NCI-H446 (cell line): Measurements from ENCODE around the gene RNF40.
"Not testable (repeated sequence)": the region's sequence is repeated elsewhere in the genome, so short reads cannot be mapped to it uniquely, and the experiment has no call there.

Source experiments
- DNase-seq, 2 experiments: peaks; one replicate each; lab custom pipeline; 2025; lab: John Stamatoyannopoulos, UW

Gene RNF40

DNA sequence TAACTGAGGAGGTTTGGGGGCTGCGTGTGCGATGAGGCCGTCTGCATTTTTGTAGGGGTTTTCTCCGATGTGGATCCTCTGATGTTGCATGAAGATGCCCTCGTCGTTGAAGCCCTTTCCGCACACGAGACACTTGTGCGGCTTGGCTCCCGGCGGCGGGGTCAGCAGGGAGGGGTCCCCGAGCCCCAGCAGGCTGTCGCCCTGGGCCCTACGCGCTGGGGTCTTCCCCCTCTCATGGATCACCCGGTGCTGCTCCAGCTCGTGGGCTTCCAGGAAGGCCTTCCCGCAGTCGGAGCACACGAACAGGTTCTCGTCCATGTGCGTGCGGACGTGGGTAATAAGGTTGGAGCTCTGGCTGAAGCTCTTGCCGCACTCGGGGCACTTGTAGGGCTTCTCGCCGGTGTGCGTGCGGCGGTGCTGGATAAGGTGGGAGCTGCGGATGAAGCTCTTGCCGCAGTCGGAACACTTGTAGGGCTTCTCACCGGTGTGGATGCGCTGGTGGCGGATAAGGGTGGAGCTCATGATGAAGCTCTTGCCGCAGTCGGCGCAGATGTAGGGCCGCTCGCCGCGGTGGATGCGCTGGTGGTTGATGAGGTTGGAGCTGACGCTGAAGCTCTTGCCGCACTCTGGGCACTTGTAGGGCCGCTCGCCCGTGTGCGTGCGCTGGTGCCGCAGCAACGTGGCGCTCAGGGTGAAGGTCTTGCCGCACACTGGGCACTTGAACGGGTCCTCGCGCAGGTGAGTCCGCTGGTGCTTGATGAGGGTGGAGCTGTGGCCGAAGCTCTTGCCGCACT lies 20.6 kb downstream of the RNF40 start:
- no peak for DNase-seq

DNA sequence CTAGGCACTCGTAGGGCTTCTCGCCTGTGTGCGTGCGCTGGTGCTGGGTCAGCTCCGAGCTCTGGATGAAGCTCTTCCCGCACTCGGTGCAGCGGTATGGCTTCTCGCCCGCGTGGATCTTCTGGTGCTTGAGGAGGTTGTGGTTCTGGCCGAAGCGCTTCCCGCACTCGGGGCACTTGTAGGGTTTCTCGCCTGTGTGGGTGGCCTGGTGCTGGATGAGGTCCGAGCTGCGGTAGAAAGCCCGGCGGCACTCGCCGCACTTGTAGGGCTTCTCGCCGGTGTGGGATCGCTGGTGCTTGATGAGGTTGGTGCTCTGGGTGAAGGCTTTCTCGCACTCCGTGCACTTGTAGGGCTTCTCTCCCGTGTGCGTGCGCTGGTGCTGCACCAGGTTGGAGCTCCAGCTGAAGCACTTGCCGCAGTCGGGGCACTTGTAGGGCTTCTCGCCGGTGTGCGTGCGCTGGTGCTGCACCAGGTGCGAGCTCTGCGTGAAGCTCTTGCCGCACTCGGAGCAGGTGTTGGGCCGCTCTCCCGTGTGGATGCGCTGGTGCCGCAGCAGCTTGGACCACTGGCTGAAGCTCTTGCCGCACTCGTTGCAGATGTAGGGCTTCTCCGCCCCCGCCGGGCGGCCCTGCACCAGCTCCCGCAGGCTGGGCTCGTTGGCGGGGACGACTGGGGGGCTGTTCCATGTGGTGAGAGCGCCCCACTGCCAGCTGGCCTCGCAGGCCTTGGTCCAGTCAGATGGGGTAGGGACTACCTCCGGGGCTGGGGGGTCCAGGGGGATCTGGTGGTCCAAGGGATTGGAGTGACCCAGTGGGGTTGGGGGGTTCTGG lies 21.4 kb downstream of the RNF40 start:
- DNase-seq, result no peak

DNA sequence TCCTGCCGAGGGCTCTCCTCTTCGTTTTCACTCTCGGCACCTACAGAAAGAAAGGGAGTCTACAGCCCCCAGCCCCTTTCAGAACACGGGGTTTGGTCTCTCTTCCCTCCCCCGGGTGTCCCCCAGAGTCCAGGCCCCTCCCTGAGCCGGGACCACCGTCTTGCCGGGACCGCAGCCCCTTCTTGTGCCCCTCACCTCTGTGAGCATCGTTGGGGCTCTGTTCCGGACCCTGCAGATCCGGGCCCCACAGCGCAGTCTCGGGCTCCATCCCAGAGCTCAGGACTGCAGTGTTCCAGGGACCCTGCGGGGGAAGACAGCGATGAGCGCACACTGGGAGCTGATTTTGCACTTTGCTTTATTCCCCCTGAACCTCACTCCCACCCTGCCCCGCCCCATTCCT lies 22.1 kb downstream of the RNF40 start:
- DNase-seq, result no peak

DNA sequence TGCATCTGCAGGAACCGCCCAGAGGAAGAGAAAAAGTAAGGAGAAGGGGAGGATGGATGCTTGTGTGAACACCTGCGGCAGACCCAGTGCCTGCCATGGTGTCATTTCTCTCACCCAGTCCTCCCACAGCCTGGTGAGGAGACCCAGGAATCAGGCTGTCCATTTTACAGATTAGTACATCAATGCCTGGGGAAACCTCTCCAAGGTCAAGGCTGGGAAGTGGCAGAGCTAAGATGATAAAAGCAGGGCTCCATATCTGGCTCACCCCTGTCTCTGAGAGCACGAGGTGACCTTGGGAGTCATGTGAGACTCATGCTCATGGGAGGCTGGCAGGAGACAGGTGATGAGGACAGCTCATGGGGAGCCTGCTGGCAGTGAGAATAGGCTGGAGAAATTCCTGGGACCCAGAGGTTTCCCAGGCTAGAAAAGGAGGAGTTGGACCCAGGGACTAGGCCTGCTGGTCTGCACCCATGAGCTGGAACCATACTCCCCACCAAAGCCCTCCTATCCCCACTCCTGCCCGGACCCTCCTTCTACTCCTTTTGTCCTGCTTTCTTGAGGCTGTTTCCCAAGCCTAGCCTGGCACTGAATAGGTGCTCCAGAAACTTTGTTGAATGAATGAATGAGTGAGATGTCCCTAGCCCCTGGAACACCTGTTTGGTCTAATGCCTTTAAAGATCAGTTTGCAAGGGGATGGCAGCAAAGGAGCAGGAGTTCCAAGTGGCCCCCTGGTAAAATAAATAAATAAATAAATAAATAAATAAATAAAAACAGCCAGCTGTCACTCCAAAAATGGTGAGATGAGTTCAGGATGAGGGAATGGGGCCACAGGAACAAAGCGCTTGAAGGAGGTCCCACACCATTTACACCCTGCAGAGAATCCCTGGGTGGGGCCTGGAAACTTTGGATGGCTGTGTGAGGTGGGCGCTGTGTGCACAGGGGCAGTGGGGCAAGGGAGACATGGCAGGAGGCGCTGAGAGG lies 23.3 kb downstream of the RNF40 start:
- DNase-seq, result no peak

DNA sequence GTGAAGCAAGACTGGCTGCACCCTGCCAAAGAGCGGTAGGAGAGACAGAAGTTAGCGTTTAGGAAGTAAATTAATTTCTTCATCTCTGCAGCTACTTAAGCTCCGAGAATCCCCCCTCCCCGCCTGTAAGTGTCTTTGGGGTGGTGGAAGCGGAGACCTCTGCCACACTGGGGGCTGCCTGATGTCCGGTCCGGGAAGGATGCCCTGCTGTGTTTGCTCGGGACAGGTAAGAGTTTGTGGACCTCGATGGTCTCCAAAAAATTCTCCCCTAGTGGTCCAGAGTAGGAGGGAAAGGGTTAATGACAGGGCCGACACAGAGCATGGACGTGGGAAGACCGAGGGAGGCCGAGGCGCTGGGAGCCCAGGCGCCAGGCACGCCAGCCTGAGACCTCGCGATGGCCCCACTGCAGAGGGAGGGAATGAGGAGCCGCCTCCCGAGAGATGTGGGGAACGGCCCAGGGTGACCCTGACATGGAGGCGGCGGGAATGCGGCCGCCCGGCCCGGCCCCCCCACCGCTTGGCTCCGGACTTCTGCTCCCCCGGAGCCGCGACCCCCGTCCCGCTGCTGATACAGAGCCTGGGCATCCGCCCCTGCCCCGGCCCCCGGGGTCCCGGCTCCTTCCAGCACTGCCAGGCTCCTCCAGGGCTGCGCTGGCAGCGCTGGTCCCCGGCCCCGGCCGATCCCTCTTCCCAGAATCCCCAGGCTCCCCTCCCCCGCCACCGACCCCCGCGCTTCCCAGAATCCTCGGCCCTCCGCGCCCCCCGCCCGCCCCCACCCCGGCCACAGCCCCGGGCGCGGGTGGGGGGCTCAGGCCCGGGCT lies 24.2 kb downstream of the RNF40 start:
- DNase-seq, result no peak

DNA sequence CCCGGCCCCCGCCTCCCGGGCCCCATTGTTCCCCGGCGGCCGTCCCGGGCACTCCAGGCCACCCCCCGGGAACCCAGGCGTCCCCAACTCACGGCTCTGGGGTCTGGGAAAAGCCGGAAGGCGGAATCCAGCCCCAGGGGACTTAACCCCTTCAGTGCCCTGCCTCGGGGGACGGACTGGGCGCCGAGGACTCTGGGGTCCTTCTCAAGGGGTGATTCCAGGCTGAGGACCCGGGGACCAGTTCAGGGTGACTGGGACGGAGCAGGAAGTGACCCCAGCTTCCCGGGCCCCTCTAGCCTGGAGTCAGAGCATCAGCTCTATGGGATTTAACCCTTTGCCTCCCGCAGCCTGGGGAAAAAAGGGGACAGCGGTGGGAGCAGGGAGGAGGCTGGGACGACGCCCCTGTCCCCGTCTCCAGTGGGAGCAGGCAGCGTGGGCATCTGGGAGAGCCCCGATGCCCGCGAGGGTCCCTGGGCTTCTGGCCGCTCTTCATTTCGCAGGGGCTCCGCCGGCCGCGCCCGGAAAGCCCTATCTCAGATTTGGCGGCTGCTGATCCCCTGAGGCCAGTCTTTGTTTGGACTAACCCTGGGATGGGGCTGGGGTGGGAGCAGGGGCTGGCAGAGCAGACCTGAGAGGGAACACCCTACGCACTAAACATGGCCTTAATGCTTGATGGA lies 25.0 kb downstream of the RNF40 start, which contains the start of gene ZNF629:
ZNF629 (minus strand) TSS at position 270 of the 677 bp plus-strand sequence. CDS start 2,723 bp downstream, outside the sequence.
- DNase-seq, result peak; percentile 52 to 71

DNA sequence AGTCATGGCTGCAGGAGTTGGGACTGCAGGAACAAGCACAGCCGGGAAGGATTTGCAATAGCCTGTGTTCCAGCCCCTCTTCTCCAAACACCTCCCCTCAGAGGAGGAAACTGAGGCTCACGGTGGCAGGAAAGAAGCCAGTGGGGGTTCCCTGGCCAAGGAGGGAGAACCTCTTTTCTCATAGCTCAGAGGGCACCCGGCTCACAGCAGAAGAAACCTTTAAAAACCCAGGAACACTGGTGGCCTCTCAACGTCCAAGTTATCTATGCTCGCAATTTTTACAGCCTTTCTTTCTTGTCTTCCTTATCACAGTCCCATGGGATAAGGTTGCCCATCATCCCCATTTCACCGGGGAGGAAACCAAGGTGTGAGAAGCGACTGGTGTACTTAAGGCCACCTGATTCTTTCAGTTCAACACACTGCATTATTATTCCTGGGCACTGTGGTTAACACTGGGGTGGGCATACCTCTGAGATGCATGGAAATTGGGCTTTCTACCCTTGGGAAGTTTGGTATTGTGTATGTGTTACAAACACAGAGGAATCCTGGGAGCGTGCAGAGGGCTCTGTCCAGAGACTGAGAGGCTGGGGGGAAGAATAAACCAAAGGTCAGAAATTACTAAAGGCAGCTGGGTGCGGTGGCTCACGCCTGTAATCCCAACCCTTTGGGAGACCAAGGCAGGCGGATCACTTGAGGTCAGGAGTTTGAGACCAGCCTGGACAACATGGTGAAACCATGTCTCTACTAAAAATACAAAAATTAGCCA lies 25.7 kb downstream of the RNF40 start:
- DNase-seq, result no peak

DNA sequence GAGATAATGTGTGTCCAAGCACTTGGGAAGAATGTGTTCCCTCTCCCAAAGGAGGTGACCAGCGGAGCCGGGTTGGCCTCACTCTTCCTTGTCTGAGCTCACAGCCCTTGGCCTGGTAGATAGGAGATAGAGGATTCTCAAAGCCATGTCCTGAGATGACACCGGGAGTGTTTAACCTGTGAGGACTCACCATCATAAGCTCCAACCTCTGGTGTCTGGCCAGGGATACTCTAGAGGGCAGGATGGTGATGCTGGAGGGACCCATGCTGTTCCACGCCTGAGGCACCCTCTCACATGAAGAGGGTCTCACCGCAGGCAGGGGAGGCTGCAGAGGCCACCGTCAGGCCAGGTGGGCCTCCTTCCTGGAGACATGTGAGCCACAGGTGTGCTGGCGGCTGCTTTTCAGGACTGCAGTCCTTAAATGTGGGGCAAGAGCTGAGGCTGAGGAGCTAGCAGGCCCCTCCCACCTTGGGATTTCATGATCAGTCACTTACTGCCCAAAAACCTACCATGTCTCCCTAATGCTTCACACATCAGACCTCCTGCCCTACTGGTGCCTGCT lies 31.5 kb downstream of the RNF40 start:
- no peak for DNase-seq

DNA sequence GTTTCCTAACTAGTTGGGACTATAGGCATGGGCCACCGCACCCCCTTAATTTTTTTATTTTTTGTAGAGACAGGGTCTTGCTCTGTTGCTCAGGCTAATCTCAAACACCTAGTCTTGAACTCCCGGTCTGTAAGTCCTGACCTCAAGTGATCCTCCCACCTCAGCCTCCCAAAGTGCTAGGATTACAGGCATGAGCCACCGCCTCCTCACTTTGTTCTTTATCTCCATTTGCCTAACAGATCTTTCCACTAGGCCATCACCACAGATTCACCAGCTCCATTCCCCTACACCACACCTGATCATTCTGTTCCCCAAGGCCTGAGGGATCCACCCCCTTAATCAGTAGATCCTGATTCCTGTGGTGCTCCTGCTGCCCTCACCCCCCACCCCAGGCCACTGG lies 32.5 kb downstream of the RNF40 start:
- DNase-seq, result no peak

DNA sequence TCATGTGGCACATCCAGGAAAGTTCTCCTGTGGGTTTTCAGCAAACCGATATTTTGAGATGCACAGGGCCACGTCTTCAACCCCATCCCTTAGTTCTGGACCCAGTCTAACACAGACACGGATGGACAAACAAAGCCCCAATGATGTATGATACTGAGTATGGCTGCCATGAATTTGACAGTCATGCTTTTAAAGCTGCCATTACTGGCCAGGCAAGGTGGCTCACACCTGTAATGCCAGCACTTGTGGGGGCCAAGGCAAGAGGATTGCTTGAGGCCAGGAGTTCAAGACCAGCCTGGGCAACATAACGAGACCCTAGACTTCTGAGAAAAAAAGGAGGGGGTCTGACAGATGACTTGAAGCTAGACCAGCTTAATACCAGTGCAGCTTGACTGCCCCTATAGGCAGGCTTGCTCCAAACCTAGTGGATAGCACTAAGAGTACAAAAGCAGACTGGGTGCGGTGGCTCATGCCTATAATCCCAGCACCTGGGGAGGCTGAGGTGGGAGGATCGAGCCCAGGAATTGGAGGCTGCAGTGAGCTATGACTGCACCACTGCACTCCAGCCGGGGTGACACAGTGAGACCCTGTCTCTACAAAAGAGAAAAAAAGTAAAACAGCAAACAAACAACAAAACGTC lies 35.7 kb downstream of the RNF40 start:
- DNase-seq, result no peak

DNA sequence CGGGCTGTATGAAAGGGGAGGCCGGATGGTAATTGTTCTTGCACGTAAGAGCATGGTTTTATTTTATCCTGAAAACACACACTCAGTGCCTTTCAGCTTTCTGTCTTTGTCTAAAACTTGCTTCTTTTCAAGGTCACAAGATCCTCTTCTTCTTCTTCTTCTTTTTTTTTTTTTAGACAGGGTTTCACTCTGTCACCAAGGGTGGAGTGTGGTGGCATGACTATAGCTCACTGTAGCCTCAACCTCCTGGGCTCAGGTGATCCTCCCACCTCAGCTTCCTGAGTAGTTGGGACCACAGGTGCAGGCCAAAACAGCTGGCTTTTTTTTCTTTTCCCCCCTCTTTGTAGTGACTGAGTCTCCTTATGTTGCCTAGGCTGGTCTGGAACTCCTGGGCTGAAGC lies 40.8 kb downstream of the RNF40 start:
- no peak for DNase-seq

DNA sequence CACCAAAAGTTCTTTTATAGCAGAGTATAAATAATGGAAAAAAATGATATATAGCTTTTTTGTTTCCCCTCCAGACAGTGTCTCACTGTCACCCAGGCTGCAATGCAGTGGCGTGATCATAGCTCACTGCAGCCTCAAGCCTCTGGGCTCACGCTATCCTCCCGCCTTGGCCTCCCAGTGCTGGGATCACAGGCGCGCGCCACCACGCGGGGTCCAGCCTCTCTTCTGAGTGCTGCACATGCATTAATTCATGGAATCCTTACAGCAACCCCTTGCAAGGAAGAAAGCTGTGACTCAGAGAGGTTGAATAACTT lies 42.9 kb downstream of the RNF40 start:
- DNase-seq, result no peak

DNA sequence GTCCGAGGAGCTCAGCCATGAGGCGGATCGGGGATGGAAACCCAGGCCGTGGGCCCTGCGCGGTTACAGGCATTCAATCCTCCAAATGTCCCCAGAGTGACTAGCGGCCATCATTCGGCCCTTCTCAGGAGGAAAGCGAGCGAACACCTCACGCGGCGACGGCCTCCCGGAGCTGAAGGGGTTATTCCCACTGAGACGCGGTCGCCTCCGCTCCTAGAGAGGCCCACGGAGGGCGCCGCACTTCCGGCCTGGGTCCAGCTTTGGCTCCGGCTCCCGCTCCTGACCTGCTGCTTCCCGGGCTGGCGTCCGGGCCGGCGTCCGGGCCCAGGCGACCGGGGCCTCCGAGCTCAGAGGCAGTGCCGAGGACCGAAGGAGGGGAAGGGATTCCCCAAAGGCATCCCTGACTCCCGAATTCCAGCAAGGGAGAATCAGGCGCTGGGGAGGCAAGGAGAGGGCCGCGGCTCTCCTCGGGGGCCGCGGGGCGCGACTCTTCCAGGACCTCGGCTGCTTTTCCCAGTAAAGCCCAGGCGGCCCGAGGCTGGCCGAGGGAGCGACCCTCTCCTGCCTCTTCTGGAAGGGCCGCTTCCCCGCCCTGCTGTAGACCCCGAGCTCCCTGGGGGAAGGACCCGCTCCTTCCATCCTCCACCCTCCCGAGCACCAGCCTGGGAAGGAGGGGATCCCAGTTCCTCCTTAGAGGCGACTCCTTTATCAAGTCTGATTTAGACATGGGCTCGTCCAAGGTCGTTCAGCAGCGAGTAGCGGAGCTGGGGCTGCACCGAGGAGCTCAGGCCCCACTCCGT lies 43.4 kb downstream of the RNF40 start:
- peak; percentile 24 to 76 for DNase-seq

DNA sequence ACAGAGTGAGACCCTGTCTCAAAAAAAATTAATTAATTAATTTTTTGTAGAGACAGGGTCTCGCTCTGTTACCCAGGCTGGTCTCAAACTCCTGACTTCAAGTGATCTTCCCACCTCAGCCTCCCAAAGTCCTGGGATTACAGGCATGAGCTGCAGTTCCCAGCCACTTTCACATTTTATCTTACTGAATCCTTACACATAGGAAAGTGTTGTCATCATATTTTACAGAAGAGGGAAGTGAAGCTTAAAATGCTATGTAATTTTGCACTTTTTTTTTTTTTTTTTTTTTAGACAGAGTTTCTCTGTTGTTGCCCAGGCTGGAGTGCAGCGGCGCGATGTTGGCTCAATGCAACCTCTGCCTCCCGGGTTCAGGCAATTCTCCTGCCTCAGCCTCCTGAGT lies 46.0 kb downstream of the RNF40 start:
- no peak for DNase-seq

DNA sequence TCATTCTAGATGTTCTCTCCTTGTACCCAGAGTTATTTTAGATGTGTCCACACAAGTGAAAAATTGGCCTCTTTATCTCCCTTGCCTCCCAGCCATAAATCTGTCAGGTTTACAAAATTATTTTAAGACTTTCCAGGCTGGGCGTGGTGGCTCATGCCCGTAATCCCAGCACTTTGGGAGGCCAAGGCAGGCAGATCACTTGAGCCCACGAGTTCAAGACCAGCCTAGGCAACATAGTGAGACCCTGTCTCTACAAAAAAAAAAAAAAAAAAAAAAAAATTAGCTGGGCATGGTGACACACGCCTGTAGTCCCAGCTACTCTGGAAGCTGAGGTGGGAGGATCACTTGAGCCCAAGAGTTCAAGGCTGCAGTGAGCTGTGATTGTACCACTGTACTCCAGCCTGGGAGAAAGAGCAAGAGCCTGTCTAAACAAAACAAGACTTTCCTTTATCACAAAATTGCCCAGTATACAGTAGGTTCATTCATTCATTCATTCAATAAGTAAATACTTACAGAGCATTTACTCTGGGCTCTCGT lies 46.8 kb downstream of the RNF40 start:
- DNase-seq, result not testable (repeated sequence)

DNA sequence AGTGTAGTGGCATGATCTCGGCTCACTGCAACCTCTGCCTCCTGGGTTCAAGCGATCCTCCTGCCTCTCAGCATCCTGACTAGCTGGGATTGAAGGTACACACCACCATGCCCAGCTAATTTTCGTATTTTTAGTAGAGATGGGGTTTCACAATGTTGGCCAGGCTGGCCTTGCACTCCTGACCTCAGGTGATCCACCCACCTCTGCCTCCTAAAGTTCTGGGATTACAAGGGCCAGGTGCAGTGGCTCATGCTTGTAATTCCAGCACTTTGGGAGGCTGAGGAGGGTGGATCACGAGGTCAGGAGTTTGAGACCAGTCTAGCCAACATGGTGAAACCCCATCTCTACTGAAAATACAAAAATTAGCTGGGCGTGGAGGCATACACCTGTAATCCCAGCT lies 47.6 kb downstream of the RNF40 start:
- not testable (repeated sequence) for DNase-seq

DNA sequence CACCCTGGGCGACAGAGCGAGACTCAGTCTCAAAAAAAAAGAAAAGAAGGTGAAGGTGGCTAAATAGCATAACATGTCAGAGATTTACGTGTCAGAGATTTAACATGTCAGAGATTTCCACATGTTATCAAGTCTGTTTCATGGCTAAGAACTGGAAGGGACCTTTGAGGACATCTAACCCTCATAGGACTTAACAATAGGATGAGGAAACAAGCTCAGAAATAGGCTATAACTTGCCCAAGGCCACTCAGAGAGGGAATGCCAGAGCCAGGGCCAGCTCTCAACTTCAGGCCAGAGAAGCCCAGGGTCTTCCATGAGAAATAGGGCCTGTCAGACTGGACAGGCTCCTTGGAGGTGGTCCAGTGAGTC lies 51.7 kb downstream of the RNF40 start:
- DNase-seq, result no peak

DNA sequence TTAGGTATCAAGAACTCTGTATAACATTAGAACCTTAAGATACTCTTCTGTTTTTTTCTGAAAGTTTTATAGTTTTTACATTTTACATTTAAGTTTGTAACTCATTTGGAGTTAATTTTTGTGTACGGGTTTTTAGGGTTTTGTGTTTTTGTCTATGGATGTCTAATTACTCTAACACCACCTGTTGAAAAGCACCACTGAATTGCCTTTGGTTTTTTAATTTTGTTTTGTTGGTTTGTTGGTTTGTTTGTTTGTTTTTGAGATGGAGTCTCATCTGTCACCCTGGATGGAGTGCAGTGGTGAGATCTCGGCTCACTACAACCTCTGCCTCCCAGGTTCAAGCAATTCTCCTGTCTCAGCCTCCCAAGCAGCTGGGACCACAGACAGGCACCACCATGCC lies 54.6 kb downstream of the RNF40 start:
- DNase-seq, result no peak
